WTC11 (cell line): ENCODE measurements around the gene ZFHX3.

Experiments used
- ESRRA ChIP-seq: sonication (generic); formaldehyde crosslinking; IDR thresholded peaks from 2 replicates; pipeline ENCODE4 v1.8.1; 2022; ENCODE audit warnings: mild to moderate bottlenecking, missing genetic modification reagents, borderline replicate concordance
- GABPB1 ChIP-seq: sonication (generic); formaldehyde crosslinking; IDR thresholded peaks from 2 replicates; pipeline ENCODE4 v1.8.1; 2023; ENCODE audit warnings: mild to moderate bottlenecking, missing genetic modification reagents
- NFYB ChIP-seq: sonication (generic); formaldehyde crosslinking; conservative IDR thresholded peaks from 2 replicates; pipeline ENCODE4 v1.8.0; 2022; ENCODE audit warnings: low read depth, missing genetic modification reagents
- RELA ChIP-seq: sonication (generic); formaldehyde crosslinking; IDR thresholded peaks from 2 replicates; pipeline ENCODE4 v1.8.1; 2022; ENCODE audit warnings: missing genetic modification reagents, mild to moderate bottlenecking, borderline replicate concordance
- TF ChIP-seq, protein P1 (sequence below): sonication (generic); formaldehyde crosslinking; IDR thresholded peaks from 2 replicates; pipeline ENCODE4 v1.8.1; 2023; ENCODE audit warnings: mild to moderate bottlenecking, missing genetic modification reagents, moderate library complexity
- TF ChIP-seq, protein P2 (sequence below): fragments of 200-600 bp; IDR thresholded peaks from 2 replicates; pipeline ENCODE4 v1.8.0; 2022; ENCODE audit warnings: antibody characterized with exemption
- TF ChIP-seq, protein P3 (sequence below): fragments of 250-450 bp; sonication (Bioruptor Pico); IDR thresholded peaks from 2 replicates; pipeline ENCODE4 v2.1.2; 2022; ENCODE audit warnings: mild to moderate bottlenecking, moderate library complexity
- TF ChIP-seq, protein P4 (sequence below): sonication (generic); formaldehyde crosslinking; IDR thresholded peaks from 2 replicates; pipeline ENCODE4 v1.8.0; 2022; ENCODE audit warnings: missing genetic modification reagents
- TF ChIP-seq, protein P5 (sequence below): sonication (generic); formaldehyde crosslinking; IDR thresholded peaks from 2 replicates; pipeline ENCODE4 v1.8.1; 2022; ENCODE audit warnings: low read depth, mild to moderate bottlenecking, moderate library complexity, missing genetic modification reagents, borderline replicate concordance
- TF ChIP-seq, protein P6 (sequence below): sonication (generic); formaldehyde crosslinking; IDR thresholded peaks from 2 replicates; pipeline ENCODE4 v1.8.0; 2022; ENCODE audit warnings: mild to moderate bottlenecking, missing genetic modification reagents

DNA sequence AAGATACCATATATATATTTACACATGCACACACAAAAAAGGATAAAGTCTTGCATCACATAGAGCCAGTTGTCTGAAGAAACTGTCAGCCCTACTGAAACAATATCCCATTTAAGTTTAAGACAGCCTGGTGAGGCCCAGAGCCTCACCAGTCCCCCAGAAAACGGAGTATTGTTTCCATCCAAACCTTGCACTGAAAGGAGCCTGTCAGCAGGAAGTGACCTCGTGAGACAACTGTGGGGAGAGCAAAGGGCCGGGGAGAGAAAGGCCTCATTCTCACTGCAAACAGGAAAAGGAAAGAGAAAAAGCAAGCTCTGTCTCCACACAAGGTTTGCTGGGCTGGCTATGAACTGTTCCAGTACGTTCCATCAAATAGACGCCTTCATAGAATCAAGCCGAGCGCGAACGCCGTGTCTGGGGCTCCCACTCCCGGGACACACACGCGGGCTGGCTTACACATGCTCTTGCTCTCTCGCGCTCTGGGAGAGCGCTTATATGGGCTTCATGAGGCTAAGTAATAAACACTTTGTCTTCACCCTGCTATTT, 44.4 kb upstream of the ZFHX3 start:
- TF ChIP-seq RELA (CRISPR knock-in tag) = no peak
- TF ChIP-seq, protein P1, sequence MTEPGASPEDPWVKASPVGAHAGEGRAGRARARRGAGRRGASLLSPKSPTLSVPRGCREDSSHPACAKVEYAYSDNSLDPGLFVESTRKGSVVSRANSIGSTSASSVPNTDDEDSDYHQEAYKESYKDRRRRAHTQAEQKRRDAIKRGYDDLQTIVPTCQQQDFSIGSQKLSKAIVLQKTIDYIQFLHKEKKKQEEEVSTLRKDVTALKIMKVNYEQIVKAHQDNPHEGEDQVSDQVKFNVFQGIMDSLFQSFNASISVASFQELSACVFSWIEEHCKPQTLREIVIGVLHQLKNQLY (CRISPR knock-in tag) = no peak
- TF ChIP-seq, protein P2, sequence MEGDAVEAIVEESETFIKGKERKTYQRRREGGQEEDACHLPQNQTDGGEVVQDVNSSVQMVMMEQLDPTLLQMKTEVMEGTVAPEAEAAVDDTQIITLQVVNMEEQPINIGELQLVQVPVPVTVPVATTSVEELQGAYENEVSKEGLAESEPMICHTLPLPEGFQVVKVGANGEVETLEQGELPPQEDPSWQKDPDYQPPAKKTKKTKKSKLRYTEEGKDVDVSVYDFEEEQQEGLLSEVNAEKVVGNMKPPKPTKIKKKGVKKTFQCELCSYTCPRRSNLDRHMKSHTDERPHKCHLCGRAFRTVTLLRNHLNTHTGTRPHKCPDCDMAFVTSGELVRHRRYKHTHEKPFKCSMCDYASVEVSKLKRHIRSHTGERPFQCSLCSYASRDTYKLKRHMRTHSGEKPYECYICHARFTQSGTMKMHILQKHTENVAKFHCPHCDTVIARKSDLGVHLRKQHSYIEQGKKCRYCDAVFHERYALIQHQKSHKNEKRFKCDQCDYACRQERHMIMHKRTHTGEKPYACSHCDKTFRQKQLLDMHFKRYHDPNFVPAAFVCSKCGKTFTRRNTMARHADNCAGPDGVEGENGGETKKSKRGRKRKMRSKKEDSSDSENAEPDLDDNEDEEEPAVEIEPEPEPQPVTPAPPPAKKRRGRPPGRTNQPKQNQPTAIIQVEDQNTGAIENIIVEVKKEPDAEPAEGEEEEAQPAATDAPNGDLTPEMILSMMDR = no peak
- no peak for TF ChIP-seq ESRRA (CRISPR knock-in tag)
- TF ChIP-seq, protein P3, sequence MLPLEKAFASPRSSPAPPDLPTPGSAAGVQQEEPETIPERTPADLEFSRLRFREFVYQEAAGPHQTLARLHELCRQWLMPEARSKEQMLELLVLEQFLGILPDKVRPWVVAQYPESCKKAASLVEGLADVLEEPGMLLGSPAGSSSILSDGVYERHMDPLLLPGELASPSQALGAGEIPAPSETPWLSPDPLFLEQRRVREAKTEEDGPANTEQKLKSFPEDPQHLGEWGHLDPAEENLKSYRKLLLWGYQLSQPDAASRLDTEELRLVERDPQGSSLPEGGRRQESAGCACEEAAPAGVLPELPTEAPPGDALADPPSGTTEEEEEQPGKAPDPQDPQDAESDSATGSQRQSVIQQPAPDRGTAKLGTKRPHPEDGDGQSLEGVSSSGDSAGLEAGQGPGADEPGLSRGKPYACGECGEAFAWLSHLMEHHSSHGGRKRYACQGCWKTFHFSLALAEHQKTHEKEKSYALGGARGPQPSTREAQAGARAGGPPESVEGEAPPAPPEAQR = no peak
- TF ChIP-seq, protein P4, sequence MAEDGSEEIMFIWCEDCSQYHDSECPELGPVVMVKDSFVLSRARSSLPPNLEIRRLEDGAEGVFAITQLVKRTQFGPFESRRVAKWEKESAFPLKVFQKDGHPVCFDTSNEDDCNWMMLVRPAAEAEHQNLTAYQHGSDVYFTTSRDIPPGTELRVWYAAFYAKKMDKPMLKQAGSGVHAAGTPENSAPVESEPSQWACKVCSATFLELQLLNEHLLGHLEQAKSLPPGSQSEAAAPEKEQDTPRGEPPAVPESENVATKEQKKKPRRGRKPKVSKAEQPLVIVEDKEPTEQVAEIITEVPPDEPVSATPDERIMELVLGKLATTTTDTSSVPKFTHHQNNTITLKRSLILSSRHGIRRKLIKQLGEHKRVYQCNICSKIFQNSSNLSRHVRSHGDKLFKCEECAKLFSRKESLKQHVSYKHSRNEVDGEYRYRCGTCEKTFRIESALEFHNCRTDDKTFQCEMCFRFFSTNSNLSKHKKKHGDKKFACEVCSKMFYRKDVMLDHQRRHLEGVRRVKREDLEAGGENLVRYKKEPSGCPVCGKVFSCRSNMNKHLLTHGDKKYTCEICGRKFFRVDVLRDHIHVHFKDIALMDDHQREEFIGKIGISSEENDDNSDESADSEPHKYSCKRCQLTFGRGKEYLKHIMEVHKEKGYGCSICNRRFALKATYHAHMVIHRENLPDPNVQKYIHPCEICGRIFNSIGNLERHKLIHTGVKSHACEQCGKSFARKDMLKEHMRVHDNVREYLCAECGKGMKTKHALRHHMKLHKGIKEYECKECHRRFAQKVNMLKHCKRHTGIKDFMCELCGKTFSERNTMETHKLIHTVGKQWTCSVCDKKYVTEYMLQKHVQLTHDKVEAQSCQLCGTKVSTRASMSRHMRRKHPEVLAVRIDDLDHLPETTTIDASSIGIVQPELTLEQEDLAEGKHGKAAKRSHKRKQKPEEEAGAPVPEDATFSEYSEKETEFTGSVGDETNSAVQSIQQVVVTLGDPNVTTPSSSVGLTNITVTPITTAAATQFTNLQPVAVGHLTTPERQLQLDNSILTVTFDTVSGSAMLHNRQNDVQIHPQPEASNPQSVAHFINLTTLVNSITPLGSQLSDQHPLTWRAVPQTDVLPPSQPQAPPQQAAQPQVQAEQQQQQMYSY (CRISPR knock-in tag) = no peak
- TF ChIP-seq GABPB1 (CRISPR knock-in tag) = 0 out of 2 replicates have a peak, but pooled peaks have one; percentile 30
- no peak for TF ChIP-seq NFYB (CRISPR knock-in tag)
- TF ChIP-seq, protein P5, sequence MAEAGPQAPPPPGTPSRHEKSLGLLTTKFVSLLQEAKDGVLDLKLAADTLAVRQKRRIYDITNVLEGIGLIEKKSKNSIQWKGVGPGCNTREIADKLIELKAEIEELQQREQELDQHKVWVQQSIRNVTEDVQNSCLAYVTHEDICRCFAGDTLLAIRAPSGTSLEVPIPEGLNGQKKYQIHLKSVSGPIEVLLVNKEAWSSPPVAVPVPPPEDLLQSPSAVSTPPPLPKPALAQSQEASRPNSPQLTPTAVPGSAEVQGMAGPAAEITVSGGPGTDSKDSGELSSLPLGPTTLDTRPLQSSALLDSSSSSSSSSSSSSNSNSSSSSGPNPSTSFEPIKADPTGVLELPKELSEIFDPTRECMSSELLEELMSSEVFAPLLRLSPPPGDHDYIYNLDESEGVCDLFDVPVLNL (CRISPR knock-in tag) = no peak
- TF ChIP-seq, protein P6, sequence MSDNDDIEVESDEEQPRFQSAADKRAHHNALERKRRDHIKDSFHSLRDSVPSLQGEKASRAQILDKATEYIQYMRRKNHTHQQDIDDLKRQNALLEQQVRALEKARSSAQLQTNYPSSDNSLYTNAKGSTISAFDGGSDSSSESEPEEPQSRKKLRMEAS = no peak
